ENCODE data around the gene TMEM267.
"Not testable (repeated sequence)": the region's sequence is repeated elsewhere in the genome, so short reads cannot be mapped to it uniquely, and the experiment has no call there.

The TMEM267 gene

DNA sequence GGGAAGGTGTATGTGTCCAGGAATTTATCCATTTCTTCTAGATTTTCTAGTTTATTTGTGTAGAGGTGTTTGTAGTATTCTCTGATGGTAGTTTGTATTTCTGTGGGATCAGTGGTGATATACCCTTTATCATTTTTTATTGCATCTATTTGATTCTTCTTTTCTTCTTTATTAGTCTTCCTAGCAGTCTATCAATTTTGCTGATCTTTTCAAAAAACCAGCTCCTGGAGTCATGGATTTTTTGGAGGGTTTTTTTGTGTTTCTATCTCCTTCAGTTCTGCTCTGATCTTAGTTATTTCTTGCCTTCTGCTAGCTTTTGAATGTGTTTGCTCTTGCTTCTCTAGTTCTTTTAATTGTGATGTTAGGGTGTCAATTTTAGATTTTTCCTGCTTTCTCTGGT, 42.1 kb downstream of the TMEM267 start:
- not testable (repeated sequence) for DNase-seq

DNA sequence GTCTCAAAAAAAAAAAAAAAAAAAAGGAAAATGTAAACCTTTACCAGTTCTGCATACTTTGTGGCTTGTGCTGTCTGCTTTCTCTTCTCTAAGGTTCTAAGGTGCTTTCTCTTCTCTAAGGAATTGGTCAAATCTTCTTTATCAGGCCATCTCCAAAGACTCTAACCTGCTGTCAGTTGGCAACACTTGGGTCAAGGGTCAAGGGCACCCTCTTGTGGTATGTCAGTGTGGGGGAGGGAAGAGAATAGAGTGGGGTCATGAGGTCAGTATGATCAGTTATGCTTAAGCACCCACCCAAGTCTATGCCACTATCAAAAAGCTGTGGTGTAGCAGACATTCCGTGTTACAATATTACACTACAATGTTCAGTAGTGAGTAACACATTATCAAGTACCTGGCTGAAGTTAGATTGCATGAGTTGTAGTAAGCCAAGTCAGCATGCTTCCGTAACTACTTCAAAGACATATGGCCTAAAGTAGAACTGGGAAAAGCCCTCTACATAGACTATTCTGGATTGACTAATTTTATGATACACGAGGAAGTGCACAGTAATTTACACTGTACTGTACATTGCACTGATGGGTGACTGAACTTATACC, 46.5 kb downstream of the TMEM267 start:
- DNase-seq: no peak

DNA sequence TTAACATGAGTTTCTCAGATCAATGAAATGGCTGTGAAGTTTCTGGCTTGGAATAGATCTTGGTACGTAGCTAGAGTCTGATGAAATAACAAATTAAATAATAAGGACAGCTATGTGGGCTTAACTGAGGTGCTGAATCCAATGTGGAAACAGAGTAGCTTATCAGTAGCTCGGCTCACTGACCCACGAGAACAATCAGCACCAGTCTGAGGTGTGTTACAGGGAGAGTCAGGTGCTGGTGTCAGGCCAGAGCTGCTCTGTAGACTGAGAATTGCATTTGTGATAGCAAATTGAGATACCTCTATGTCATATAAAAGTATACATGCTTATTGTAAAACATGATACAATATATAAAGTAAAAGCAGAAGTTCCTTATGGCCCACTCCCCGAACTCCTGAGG, 50.3 kb downstream of the TMEM267 start:
- no peak for DNase-seq

- no peak for DNase-seq
Measured at GRCh38 chr5:43432486-43433375, 50.9 kb downstream of the TMEM267 start.

- DNase-seq: no peak
Measured at GRCh38 chr5:43429706-43430105, 54.0 kb downstream of the TMEM267 start.

DNA sequence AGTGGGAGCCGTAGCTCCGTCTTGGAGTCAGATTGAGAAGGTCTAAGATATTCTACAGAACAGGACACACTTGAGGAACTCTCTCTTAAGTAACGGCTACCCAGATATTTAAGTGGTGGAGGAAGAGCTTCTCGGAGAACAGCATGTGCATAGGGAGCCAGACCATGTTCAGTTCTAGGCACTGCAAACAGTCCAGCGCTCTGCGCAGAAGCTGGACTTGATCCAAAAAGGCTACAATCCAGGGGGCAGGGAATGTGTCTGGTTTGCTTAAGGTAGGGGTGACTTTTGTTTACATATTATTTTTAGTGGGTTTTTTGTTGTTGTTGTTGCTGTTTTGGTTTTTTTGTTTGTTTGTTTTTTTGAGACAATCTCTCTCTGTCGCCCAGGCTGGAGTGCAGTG, 54.6 kb downstream of the TMEM267 start:
- no peak for DNase-seq

GRCh38 chr5:43427306-43427705, 56.4 kb downstream of the TMEM267 start:
- DNase-seq: no peak

DNA sequence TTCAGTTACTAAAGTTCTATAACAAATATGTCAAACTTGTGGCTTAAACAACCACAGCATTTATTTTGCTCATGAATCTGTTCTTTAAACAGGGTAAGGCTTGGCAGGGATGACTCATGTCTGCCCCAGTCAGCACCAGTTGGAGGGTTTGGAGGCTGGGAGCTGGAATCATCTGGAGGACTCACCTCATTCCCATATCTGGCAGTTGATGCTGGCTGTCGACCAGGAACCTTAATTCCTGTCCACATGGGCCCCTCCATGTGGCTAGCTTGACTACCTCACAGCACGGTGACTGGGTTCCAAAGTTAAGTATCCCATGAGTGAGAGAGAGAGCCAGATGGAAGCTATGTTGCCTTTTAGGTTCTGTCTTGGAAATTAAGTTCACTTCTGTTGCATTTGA, 57.7 kb downstream of the TMEM267 start:
- DNase-seq: no peak

DNA sequence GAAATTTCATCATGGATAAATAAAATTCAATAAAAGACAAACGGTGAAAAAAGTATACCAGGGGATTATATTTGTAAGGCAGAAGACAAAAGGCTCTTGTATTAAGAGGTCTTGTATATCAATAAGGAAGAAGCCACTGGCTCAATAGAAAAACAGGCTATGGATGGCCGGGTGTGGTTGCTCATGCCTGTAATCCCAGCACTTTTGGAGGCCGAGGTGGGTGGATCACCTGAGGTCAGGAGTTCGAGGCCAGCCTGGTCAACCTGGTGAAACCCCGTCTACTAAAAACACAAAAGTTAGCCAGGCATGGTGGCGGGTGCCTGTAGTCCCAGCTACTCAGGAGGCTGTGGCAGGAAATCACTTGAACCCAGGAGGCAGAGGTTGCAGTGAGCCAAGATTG, 60.6 kb downstream of the TMEM267 start:
- DNase-seq: not testable (repeated sequence)

- no peak for DNase-seq
Measured at GRCh38 chr5:43422143-43422542, 61.5 kb downstream of the TMEM267 start.

DNA sequence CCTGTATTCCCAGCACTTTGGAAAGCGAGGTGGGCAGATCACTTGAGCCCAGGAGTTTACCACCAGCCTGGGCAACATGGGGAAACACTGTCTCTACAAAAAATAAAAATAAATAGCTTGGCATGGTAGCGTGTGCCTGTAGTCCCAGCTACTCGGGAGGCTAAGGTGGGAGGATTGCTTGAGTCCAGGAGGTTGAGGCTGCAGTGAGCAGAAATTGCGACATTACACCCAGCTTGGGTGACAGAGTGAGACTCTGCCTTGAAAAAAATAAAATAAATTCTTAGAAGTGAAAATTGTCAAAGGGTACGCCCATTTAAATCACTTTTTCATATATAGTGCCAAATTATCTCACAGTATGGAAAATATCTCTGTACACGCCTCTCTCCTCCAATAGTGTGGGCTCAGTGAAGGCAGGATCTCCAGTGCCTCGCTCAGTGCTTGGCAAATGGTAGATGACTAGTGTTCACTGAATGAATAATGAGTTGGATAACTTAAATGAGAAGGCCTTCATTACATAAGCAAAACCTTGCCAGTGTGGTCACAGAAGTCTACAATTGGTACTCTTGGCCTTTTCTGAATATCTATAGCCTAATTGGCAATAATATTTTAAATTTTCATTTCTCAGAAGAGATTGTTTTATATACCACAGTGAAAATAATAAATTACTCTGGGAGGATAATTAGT, 62.1 kb downstream of the TMEM267 start:
- no peak for DNase-seq

DNA sequence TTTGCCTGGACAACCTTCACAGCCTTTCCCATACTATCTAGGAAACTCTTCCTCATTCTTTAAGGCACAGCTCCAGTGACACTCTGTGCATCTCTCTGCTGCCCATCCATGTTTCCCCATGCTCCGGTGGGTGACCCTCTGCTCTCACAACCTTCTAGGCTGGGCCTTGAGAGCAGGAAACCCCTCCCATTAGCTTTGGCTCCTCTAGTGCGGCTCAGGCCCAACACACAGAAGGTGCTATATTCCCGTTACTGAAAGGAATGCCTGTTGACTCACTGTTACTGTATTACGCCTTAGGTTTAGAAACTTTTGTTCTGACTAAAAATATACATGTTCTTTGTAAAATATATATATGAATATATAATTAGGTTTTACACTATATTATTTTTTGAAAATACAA, 63.4 kb downstream of the TMEM267 start:
- DNase-seq: no peak

DNA sequence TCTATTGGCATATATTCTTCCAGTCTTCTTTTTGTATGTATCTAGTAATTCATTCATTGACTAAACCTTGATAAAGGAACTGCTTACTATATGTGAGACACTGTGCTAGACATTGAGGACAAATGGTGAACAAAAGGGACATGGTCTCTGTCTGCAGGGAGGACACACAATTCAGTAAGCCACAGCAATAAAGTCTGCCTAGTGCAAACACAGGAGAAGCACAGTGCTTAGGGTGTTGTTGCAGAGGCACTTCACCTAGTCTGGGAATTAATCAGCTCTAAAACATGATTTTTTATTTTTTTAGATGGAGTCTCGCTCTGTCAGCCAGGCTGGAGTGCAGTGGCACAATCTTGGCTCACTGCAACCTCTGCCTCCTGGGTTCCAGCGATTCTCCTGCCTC, 65.1 kb downstream of the TMEM267 start:
- DNase-seq: no peak

DNA sequence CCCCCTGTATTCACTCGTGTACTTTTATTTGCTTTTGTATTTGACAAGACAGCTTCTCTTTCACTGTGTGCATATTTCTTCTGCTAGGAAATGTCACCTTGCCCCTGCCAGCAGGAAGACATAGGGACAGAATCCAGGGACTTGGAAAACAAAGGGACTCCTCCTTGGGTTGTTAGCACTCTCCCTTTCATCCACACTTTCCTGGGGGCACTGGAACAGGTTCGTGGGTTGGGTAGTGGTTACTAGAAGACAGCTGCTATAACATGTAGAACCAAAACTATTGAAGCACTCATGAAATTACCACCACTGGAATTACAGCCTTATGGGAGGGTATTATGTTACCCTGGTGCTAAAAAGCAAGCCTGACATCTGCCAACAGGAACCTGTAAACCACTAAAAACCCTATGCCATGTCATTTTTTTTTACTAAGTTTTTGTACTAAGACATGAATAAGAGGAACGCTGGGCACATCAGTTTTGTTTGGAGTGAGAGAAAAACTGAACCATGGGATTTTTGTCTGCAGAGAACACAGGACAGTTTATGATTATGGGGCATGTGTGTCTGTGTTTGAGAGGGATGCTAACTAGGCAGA, 66.8 kb downstream of the TMEM267 start:
- no peak for DNase-seq

- no peak for DNase-seq
Measured at GRCh38 chr5:43415935-43416802, 67.5 kb downstream of the TMEM267 start.

DNA sequence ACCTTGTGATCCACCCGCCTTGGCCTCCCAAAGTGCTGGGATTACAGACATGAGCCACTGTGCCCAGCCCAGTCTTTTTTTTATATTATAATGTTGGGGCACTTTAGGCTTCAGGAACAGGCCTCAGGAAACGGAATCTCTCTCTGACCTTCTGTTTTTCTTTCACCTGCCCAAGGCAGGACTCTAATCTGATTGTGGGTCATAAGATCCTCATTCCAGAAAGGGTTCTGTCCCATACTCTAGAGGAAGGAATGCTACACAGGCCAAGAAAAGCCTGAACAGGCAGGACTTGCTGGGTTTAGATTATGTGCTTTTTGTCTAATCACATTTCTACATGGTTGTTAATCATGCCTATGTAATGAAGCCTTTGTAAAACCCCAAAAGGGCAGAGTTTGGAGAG, 69.7 kb downstream of the TMEM267 start:
- DNase-seq: no peak

- DNase-seq: no peak
Measured at GRCh38 chr5:43412644-43413043, 71.0 kb downstream of the TMEM267 start.

- no peak for DNase-seq
Measured at GRCh38 chr5:43412156-43412555, 71.5 kb downstream of the TMEM267 start, which contains the start of gene CCL28. Gene CCL28, minus strand, starts transcription at chr5:43412391. Its CDS starts 75 bp downstream, at chr5:43412316.

- no peak for DNase-seq
Measured at GRCh38 chr5:43411495-43411894, 72.2 kb downstream of the TMEM267 start.

DNA sequence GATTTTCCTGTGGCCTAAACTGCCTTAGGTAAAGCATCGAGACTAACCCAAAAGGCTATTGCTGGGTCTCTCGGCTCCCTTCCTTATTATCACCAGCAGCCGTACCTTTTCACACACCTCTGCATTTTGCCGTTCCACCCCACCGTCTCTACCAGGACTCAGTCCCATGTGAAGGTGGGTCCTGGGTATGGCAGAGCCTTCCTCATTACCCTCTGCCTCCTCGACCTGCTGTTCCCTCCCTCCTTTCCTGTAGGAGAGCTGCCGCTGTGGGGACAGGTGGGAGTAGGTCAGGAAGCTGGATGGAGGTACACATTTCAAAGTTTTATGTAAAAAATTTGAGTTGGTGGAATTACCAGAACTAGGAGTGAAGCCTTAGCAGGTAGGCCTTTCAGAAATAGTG, 73.3 kb downstream of the TMEM267 start:
- no peak for DNase-seq

DNA sequence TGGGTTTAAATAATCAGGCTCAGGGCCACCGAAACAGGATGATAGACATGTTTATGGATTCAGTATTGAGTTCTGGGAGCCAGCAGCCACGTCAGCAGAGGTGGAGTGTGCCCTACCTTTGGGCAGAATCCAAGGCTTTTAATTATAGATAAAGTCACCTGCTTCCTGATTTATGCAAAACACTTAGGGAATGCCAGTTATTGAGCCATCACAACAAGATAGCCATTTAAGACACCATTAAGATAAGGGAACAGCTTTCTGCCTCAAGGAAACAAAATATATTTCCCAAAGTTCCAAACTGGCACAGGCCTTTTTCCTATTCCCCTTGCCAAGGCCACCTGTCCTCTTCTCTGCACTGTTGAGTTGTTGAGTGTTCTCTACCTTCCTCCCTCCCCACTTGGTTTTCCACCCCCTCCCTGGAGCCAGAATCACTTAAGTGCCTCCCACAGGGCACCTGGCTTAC, 73.8 kb downstream of the TMEM267 start:
- no peak for DNase-seq

DNA sequence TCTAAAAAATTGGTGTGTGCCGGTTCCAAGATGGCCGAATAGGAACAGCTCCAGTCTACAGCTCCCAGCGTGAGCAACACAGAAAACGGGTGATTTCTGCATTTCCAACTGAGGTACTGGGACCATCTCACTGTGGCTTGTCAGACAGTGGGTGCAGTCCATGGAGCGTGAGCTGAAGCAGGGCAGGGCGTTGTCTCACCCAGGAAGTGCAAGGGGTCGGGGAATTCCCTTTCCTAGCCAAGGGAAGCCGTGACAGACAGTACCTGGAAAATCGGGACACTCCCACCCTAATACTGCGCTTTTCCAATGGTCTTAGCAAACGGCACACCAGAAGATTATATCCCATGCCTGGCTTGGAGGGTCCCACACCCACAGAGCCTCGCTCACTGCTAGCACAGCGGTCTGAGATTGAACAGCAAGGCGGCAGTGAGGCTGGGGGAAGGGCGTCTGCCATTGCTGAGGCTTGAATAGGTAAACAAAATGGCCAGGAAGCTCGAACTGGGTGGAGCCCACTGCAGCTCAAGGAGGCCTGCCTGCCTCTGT, 81.1 kb downstream of the TMEM267 start:
- not testable (repeated sequence) for DNase-seq

Measured in activated gamma-delta T cell treated with Interleukin-2 at 50 U/mL for 16 hours (primary cell).